NK-92 (cell line): ENCODE measurements around the gene RND1.
"Not testable (repeated sequence)": the region's sequence is repeated elsewhere in the genome, so short reads cannot be mapped to it uniquely, and the experiment has no call there.

Source experiments
- DNase-seq: peaks from one replicate; lab custom pipeline; 2025; ENCODE audit not compliant: unreplicated experiment; lab: John Stamatoyannopoulos, UW

Gene RND1

DNA sequence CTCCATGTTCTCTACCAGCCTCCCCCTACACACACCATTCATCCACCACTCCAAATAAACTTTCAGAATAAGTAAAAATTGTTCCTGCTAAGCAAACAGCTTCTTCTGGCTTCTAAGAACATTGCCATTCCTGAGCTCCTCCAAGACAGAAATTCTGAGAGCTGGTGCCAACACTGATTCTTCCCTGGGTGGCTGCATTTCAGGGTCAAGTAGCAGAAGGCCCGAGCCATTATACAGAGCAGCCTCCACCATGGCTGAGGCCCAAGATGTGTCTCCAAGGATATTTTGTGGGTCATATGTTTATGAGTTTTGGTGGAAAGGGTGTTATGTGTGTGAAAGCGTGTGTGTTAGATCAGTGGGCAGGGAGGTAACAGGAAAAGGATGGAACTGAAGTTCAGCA, 3.5 kb upstream of the RND1 start:
- DNase-seq: no peak

DNA sequence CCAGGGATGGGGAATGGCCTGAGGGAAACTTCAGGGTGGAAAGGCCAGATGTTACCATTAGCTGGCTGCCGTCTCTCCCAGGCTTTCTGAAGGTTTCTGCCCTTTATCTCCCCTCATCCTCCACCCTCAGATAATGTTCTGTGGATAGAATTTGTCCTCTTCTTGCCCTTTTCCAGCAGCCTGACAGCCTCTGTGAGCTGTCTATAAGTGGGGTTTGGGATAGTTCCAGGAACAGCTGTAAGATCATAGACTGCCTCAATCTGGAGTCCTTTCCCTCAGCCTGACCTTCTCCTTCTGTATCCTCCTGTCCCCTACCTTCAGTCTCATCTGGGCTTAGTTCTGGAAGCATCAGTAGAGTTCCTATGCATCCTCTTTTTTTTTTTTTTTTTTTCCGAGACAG, 2.8 kb upstream of the RND1 start:
- no peak for DNase-seq

DNA sequence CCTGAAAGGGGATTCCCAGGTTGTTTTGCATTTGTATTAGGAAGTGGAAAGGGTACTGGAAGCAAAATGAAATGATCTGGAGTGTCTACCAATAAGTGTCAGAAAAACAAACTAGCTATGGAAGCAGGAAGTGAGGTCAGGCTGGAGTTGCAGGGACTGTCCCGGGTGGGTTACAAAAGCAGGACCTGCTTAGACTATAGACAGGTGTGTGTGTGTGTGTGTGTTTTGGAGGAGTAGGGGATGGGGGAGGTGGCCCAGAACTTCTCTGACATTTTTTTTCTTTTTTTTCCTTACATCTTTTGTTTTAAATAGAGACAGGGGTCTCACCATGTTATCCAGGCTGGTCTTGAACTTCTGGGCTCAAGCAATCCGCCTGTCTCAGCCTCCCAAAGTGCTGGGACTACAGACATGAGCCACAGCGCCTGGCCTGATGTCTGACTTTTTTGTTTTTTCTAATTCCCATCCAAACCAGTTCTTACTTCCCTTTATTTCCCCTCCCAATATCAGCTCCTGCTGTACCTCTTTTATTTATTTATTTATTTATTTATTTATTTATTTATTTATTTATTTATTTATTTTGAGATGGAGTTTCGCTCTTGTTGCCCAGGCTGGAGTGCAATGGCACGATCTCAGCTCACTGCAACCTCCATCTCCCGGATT, 512 bp upstream of the RND1 start:
- DNase-seq: no peak

DNA sequence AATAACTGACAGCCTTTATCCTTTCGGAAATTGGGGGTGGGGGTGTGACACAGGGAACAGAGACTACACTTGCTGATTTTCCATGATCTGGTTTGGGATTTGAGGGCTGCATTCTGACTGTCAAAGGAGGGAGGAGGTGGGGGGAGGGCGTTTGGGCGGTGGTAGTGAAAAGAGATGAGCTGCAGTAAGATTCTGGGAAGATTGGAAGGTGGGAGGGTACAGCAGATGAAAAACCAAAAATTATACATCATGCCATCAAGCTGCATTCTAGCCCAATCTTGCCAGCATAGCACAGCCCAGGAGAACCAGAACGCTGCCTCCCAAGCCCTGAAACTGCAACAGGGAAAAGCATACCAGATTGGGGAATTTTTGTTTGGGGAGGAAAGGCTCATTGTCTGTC, 2.4 kb downstream of the RND1 start:
- no peak for DNase-seq

DNA sequence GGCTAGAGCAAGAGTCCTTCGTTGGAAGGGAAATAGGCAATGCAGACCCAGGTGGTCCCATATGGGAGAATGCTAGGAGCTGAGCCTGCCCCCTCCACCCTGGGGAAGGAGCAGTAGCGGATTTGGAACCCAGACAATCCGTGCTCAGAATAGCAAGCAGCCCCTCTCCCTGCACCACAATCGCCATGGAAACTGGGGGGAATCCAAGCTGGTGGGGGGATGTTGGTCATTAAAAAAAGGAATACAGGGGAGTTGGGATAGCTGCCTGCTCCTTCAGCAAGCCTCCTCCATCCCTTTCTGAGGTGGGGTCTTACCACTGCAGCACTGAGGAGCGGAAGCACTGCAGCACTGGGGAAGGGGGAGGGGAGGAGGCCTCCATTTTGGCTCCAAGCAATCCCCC, 2.9 kb downstream of the RND1 start:
- DNase-seq: no peak

DNA sequence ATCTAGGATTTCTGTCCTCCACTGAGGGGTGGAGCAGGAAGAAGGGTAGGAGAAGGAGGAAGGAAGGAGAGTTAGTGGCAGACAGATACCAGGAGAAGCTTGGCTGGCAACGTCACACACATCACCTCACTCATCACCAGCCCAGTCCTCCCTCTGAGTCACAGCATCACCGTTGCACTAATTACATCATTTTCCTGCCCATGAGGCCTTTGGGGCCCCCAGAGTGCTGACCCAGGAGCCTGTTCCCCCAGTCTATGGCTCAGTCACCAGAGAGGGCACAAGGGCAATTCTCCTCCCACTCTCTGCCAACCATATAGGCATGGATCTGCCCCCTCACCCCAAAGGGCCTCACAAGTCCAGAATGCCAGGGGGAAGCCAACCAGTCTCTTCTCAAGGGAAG, 4.6 kb downstream of the RND1 start:
- no peak for DNase-seq

DNA sequence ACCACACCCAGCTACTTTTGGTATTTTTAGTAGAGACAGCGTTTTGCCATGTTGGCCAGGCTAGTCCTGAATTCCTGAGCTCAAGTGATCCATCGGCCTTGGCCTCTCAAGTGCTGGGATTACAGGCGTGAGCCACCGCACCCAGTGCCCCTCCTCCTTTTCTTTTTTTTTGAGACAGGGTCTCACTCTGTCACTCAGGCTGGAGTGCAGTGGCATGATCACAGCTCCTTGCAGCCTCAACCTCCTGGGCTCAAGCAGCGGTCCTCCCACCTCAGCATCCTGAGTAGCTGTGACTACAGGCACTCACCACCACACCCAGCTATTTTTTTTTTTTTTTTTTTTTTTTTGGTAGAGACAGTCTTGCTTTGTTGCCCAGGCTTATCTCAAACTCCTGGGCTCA, 5.4 kb downstream of the RND1 start:
- not testable (repeated sequence) for DNase-seq

DNA sequence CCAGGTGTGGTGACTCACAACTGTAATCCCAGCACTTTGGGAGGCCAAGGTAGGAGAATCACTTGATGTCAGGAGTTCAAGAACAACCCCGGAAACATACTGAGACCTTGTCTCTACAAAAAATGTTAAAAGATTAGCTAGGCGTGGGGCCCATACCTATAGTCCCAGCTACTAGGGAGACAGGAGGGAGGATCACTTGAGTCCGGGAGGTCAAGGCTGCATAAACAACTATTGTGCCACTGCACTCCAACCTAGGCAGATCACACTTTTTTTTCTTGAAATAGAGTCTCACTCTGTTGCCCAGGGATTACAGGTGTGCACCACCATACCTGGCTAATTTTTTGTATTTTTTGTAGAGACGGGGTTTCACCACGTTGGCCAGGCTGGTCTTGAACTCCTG, 6.1 kb downstream of the RND1 start:
- no peak for DNase-seq

DNA sequence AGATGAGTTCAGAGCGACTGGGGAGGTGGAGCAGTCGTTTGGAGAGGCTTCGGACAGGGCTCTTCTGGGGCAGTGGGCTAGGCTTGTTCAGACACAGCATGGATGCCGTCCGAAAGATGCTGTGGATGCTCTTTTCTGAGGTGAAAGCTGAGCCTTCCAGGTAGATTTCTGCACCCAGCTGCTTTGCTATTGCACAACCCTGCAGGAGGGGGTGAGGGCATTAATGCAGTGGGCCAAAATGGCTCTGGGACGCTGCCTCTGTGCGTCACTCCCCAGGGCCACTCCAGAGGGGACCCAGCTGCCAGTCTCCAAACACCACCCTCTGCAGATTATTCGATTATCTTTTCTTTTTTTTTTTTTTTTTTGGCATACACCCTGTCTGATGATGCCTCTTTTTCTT, 7.6 kb downstream of the RND1 start:
- DNase-seq: no peak

DNA sequence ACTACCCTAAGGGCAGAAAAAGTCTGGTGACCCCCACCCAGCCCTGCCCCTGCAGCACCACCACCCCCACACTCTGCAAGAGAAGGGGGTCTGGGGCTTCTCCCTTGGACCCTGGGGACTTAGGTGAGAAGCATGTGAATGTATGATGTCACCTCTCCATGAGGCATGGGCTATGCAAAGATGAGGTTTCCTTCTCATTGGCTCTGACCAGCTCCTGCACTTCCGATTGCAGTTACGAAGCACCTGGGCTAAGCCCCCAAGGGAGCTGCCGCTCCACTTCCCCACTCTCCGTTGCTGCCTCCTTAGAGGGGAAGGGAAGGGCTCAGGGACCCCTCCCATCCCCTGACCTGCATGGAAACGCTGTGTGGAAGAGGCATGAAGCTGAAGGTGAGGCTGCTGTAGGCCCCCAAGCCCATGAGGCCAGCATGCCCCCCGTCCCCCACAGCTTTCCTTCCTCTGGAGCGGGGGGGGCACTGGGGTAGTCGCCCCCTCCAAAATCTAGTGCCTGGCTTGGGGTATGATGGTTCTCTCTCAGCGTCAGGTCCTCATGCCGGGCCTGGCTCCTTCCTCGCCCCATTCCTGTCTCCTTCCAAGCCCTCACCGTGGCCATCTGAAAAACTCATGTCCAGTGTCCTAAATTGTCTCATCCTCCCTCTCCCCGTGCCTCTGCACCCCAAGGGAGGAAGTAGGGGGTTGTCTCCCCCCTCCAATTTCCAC, 8.2 kb downstream of the RND1 start:
- DNase-seq: no peak

DNA sequence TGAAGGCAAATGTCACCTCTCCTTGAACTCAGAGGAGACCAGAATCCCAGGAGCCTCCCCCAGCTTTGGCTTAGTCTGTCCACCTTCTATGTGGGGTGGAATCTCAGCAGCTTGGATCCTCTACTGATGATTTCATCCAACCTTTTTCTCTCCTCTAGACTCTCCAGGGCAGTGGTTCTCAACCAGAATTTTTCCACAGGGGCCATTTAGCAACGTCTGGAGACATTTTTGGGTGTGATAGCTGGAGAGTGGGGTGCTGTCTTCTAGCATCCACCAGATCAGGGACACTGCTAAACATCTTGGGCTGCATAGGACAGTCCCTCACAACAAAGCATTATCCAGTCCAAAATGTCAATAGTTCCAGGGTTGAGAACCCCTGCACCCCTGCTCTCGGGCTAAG, 9.3 kb downstream of the RND1 start:
- DNase-seq: no peak

DNA sequence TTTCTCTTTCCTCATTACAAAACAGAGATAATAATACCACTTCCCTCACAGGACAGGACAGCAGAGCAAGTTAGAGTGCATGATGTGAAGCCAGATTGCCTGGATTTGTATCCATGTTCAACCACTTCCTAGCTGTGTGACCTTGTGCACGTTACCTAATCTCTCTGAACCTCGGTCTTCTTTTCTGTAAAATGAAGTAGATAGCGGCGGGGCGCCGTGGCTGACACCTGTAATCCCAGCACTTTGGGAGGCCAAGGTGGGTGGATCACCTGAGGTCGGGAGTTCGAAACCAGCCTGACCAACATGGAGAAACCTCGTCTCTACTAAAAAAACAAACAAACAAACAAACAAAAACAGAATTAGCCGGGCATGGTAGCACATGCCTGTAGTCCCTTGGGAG, 10.7 kb downstream of the RND1 start:
- not testable (repeated sequence) for DNase-seq

DNA sequence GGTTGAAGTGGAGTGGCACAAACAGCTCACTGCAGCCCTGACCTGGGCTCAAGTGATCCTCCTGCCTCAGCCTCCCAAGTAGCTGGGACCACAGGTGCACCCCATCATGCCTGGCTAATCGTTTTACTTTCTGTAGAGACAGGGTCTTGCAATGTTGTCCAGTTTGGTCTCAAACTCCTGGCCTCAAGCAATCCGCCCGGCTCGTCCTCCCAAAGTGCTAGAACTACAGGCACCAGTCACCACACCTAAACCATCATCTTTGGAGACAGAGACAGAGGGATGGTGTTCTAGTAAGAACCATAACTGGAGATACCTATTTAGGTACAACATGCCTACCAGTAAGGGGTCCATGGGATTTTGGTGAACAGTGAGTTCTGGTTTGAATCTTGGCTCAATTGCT, 11.2 kb downstream of the RND1 start:
- DNase-seq: no peak

DNA sequence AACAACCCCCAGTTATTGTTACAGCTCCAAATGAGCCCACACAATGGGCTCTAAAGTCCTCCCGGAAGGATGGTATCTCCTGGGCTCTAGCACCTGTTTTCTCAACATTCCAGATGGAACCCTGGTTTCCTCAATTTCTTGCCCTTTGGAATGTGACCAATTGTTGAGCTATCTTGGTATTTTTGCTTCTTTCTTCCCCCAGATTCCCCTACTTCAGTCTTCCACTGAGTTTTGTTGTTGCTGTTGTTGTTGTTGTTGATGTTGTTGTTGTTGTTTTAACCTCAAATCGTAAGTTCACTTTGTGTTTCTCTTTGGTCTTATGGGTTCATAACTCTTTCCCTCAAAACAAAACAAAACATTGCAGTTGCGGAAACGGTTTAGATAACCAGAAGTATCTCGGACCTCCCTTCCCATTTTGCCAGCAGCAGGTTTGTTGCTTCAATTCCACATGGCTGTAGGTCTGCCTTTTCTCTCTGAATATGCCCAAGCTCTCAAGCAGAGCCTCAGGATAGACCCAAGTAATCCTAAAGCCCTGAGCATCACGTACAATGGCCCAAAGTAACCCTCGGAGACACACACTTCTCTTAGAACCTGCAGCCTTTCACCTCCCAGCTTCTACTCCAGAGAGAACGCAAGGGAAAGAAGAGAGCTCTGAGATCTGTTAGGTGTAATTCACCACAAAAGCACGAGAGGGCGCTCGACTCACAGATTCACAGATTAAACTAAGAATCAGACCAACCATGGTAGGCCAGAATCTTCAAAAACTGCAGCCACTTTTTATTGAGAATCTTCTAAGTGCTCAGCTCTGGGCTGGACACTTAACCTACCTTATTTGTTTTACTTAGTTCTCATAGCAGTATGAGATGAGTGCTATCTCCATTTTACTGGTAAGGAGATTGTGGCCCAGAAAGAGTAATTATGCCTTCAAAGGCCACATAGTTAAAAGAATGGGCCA, 12.7 kb downstream of the RND1 start:
- no peak for DNase-seq

DNA sequence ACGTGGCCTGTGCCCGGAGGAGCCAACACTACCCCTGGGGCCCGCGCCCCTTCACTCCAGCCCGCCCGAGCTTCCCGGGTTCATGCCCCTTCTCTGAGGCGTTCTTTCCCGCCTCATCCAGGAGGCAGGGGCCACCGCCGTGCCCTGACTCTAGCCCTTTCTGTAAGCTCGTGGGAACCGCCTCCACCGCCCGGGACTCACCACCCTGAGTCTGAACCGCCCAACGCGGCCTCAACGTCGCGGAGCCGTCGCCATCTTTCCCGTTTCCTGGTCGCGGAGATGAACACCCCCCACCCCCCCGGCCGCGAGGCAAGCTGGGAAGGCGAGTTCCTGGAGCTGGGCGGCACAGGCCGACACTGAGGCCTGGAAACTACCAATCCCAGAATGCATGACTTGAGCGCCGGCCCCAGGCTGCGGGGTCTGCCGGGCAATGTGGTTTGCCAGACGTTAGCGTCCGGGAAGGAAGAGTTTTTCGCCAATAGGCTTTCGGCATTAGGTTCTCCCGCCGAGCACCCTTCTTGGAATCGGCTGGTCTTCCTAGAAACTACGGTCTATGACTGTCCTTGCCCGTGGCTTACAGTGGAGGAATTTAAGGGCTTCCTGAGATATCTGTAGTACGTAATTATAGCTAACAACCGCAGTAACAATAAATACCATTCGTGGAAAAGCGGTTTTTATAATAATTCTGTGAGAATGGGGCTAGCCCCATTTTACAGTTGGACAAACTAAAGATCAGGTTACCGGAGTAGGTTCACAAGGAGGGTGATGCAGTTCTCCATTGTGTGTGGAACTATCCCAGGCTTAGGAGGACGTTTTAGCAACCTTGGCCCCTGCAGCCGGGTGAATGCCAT, 13.6 kb downstream of the RND1 start, which contains the start of gene DDX23:
DDX23 (minus strand) TSS at position 281 of the 851 bp plus-strand sequence. CDS start 6,381 bp downstream, outside the sequence.
- peak; percentile 32 for DNase-seq

DNA sequence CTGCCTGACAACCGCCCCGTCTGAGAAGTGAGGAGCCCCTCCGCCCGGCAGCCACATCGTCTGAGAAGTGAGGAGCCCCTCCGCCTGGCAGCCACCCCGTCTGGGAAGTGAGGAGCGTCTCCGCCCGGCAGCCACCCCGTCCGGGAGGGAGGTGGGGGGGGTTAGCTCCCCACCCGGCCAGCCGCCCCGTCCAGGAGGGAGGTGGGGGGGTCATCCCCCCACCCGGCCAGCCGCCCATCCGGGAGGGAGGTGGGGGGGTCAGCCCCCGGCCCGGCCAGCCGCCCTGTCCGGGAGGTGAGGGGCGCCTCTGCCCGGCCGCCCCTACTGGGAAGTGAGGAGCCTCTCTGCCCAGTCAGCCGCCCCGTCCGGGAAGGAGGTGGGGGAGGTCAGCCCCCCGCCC, 23.6 kb downstream of the RND1 start:
- not testable (repeated sequence) for DNase-seq

DNA sequence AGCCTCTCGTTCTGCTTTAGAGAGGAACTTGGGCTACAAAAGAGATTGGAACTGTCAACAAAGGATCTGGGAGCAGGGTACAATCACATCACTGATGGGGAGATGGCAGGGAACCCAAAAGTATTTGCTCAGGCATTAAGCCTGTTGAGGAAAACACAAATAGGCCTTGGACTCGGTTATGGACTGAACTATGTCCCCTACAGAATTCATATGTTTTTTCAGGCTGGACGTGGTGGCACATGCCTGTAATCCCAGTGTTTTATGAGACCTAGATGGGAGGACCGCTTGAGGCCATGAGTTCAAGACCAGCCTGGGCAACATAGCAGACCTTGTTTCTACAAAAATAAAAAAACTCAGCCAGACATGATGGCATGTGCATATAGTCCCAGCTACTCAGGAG, 27.6 kb downstream of the RND1 start:
- no peak for DNase-seq

DNA sequence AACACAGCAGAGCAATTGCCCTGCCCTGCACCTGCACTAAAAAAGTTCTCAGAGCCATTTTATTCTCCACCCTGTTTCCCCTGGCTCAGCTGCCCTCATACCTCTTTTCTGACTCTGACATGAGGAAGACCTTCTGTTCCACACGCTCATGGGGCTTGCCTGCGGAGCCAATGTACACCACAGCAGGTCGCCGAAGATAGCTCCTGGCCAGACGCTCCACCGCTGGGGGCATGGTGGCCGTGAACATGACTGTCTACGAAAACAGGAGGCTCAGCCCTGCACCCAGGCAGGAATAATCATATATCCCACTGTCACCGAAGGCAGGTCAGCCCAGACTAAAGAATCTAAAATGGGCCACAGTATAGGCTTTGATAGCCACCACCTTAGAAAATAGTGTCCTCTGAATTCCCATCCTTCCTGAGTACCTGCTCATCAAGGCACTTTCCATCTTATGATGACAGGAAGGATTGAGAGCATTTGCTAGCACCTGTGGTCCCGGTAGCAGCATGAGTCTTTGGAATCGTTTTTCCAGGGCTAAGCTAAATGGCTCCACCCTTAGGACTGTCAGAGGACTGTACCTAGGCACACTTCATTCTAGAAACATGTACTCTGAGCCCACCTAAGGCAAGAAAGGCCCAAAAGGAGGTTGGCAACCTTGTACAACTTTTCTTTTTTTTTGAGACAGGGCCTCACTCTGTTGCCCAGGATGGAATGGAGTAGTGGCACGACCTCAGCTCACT, 33.2 kb downstream of the RND1 start:
- no peak for DNase-seq

DNA sequence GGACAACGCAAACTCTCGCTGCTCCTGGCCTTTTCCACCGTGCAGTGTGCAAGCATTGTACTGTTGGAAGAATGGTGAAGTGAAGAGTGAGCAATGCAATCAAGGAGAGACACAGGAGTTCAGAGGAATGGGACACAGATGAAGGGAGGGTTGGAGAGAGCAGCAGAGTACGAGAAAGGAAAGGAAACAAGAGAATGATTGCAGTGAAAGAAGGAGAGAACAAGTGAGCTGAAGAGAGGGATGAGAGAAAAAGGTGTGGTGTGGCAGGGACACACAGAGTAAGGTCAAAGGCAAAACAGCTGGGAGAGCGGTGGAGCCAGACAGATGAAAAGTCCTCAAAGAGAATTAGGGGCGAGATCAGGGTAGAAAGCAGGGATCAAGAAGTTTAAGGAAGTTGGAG, 34.4 kb downstream of the RND1 start:
- DNase-seq: no peak
